Kidney epithelial cell (primary cell): ENCODE data around the gene DIAPH3. TPM values are rescaled to one million over a fixed set of nuclear protein-coding genes. Genes with fewer than 3 reads are reported as not detected.

Source experiments
- DNase-seq: peaks from one replicate; pipeline ENCODE4 v3.0.0-alpha.2; 2010; ENCODE audit warnings: low read depth
- H3K27me3 ChIP-seq: 2 replicates; pipeline ENCODE4 v1.6.0; 2011; ENCODE audit warnings: low read length; ENCODE audit not compliant: control insufficient read depth, insufficient read depth
- H3K36me3 ChIP-seq: 2 replicates; pipeline ENCODE4 v1.5.1; 2011; ENCODE audit warnings: low read length; ENCODE audit not compliant: control insufficient read depth, insufficient read depth
- H3K4me3 ChIP-seq: 2 replicates; pipeline ENCODE4 v1.5.1; 2011; ENCODE audit warnings: low read depth, mild to moderate bottlenecking, control low read depth, low read length
- total RNA-seq: library from RNA; depleted of rRNA; stranded (reverse); fragments of >200 nt; gene quantifications from 2 replicates; pipeline ENCODE4 v1.2.3, GENCODE V29; 2015
- TF ChIP-seq, protein P1 (sequence below): IDR thresholded peaks from 2 replicates; pipeline ENCODE4 v1.5.1; 2011; ENCODE audit warnings: mild to moderate bottlenecking, moderate library complexity, low read length, control low read depth, inconsistent platforms; ENCODE audit not compliant: insufficient read depth, poor library complexity, severe bottlenecking

Gene DIAPH3
- total RNA-seq, 1 donor from 2014 or later = 7.5 TPM

- Histone ChIP-seq H3K4me3 (no peak overlapping the region), H3K27me3 (no peaks in the 10 kb centered on the region), H3K36me3 (no peaks in the 10 kb centered on the region)
- TF ChIP-seq, protein P1, sequence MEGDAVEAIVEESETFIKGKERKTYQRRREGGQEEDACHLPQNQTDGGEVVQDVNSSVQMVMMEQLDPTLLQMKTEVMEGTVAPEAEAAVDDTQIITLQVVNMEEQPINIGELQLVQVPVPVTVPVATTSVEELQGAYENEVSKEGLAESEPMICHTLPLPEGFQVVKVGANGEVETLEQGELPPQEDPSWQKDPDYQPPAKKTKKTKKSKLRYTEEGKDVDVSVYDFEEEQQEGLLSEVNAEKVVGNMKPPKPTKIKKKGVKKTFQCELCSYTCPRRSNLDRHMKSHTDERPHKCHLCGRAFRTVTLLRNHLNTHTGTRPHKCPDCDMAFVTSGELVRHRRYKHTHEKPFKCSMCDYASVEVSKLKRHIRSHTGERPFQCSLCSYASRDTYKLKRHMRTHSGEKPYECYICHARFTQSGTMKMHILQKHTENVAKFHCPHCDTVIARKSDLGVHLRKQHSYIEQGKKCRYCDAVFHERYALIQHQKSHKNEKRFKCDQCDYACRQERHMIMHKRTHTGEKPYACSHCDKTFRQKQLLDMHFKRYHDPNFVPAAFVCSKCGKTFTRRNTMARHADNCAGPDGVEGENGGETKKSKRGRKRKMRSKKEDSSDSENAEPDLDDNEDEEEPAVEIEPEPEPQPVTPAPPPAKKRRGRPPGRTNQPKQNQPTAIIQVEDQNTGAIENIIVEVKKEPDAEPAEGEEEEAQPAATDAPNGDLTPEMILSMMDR = no peak
- DNase-seq = no peak
These were observed 16.4 kb downstream of the DIAPH3 start for GRCh38 chr13:60147361-60147760.

GRCh38 chr13:60146471-60146870 lies 17.3 kb downstream of the DIAPH3 start:
- TF ChIP-seq, protein P1 = no peak
- no peaks in the 10 kb centered on the region for H3K27me3 ChIP-seq
- DNase-seq = no peak
- H3K4me3 ChIP-seq = no peak overlapping the region
- H3K36me3 ChIP-seq = no peaks in the 10 kb centered on the region

- no peak overlapping the region for H3K4me3 ChIP-seq
- no peaks in the 10 kb centered on the region for H3K27me3 ChIP-seq
- TF ChIP-seq, protein P1 = no peak
- H3K36me3 ChIP-seq = no peaks in the 10 kb centered on the region
- no peak for DNase-seq
These were observed 20.0 kb downstream of the DIAPH3 start for GRCh38 chr13:60143775-60144174.

GRCh38 chr13:60139272-60139671 lies 24.5 kb downstream of the DIAPH3 start:
- Histone ChIP-seq H3K27me3 (no peaks in the 10 kb centered on the region), H3K4me3 (no peak overlapping the region), H3K36me3 (no peaks in the 10 kb centered on the region)
- TF ChIP-seq, protein P1 = no peak
- DNase-seq = no peak

DNA sequence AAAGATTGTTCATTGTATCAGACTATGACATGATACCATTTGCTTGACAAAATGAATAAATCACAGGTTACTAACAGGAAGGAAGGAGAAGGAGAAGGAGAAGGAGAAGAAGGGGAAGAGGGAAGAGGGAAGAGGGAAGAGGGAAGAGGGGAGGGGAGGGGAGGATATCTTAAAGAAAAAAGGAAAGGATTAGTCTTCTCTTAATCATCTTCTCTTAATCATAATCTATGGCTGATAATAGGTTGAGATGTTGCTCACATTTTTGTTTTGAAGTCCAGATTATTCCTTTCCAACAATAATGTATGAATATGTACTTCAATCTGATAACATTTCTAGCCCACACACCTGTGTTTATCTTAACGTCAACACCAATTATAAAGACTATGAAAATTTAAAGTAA lies 25.1 kb downstream of the DIAPH3 start:
- TF ChIP-seq, protein P1 = no peak
- H3K4me3 ChIP-seq = no peak overlapping the region
- DNase-seq = no peak
- no peaks in the 10 kb centered on the region for H3K27me3 ChIP-seq
- no peaks in the 10 kb centered on the region for H3K36me3 ChIP-seq

GRCh38 chr13:60137911-60138560 lies 25.7 kb downstream of the DIAPH3 start:
- no peaks in the 10 kb centered on the region for H3K27me3 ChIP-seq
- H3K36me3 ChIP-seq = no peaks in the 10 kb centered on the region
- TF ChIP-seq, protein P1 = no peak
- DNase-seq = no peak
- H3K4me3 ChIP-seq = no peak overlapping the region
